Ishikawa (cell line): ENCODE measurements around the gene GLIS1.

Experiments
- CEBPB ChIP-seq: IDR thresholded peaks from 2 replicates; pipeline ENCODE4 v1.6.1; 2012
- EP300 ChIP-seq: IDR thresholded peaks from 2 replicates; pipeline ENCODE4 v1.6.1; 2012; ENCODE audit warnings: borderline replicate concordance
- FOXM1 ChIP-seq: IDR thresholded peaks from 2 replicates; pipeline ENCODE4 v1.6.1; 2012; ENCODE audit warnings: low read depth, borderline replicate concordance
- NFIC ChIP-seq: IDR thresholded peaks from 2 replicates; pipeline ENCODE4 v1.6.1; 2012
- TAF1 ChIP-seq: IDR thresholded peaks from 2 replicates; pipeline ENCODE4 v1.6.1; 2012; ENCODE audit warnings: low read depth, mild to moderate bottlenecking
- TCF12 ChIP-seq: IDR thresholded peaks from 2 replicates; pipeline ENCODE4 v1.6.1; 2012; ENCODE audit warnings: low read depth
- TEAD4 ChIP-seq: IDR thresholded peaks from 2 replicates; pipeline ENCODE4 v1.6.1; 2012
- YY1 ChIP-seq: IDR thresholded peaks from 2 replicates; pipeline ENCODE4 v1.6.1; 2012; ENCODE audit warnings: low read depth
- TF ChIP-seq, protein P1 (sequence below): IDR thresholded peaks from 2 replicates; pipeline ENCODE4 v1.6.1; 2012

DNA sequence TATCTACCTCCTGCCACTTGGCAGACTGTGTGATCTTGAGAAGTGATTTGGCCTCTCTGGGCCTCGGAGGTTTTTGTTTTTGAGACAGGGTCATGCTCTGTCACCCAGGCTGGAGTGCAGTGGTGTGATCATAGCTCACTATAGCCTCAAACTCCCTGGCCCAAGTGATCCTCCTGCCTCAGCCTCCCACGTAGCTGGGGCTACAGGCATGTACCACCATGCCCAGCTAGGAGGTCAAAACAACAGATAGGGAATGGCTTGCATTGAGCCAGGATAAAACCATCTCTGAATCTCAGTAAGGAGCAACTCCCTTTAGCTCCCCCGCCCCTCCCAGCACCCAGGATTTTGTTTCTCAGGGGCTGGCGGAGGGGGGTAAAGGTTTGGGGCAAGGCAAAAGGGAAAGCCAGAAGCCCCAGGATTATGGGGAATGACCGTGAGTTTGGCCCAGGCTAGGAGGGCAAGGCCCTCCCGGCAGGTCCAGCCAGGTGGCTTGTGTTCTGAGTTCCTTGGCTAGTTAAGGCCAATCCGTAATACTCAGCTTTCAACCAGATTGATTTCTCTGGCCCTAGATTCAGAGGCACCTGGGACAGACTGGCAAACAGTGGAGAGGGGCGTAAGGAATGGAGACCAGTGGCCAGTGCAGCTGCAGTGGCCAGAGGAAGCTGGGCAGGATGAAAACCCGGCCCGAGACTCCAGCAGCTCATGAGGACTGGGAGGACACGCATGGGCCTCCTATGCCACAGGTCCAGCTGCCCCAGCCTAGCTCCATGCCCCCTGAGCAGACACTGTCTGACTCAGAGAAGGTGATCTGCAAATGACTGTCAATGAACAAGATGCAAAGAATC lies 149.7 kb downstream of the GLIS1 start:
- TF ChIP-seq CEBPB (no peak), TCF12 (no peak), TEAD4 (no peak), FOXM1 (no peak), YY1 (no peak), EP300 (no peak), TAF1 (no peak), NFIC (no peak)
- TF ChIP-seq, protein P1, sequence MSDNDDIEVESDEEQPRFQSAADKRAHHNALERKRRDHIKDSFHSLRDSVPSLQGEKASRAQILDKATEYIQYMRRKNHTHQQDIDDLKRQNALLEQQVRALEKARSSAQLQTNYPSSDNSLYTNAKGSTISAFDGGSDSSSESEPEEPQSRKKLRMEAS = no peak
